Ishikawa (cell line): Measurements from ENCODE around the gene BRWD1.

Source experiments
- CEBPB ChIP-seq: IDR thresholded peaks from 2 replicates; pipeline ENCODE4 v1.6.1; 2012
- CREB1 ChIP-seq: IDR thresholded peaks from 2 replicates; pipeline ENCODE4 v1.6.1; 2012; ENCODE audit warnings: low read depth
- EGR1 ChIP-seq: IDR thresholded peaks from 2 replicates; pipeline ENCODE4 v1.6.1; 2012
- EP300 ChIP-seq: IDR thresholded peaks from 2 replicates; pipeline ENCODE4 v1.6.1; 2012; ENCODE audit warnings: borderline replicate concordance
- FOXM1 ChIP-seq: IDR thresholded peaks from 2 replicates; pipeline ENCODE4 v1.6.1; 2012; ENCODE audit warnings: low read depth, borderline replicate concordance
- MAX ChIP-seq: IDR thresholded peaks from 2 replicates; pipeline ENCODE4 v1.6.1; 2012
- NFIC ChIP-seq: IDR thresholded peaks from 2 replicates; pipeline ENCODE4 v1.6.1; 2012
- RAD21 ChIP-seq: IDR thresholded peaks from 2 replicates; pipeline ENCODE4 v1.6.1; 2012; ENCODE audit warnings: low read depth
- REST ChIP-seq: IDR thresholded peaks from 2 replicates; pipeline ENCODE4 v1.6.1; 2012; ENCODE audit warnings: low read depth, mild to moderate bottlenecking
- TAF1 ChIP-seq: IDR thresholded peaks from 2 replicates; pipeline ENCODE4 v1.6.1; 2012; ENCODE audit warnings: low read depth, mild to moderate bottlenecking
- TCF12 ChIP-seq: IDR thresholded peaks from 2 replicates; pipeline ENCODE4 v1.6.1; 2012; ENCODE audit warnings: low read depth
- TEAD4 ChIP-seq: IDR thresholded peaks from 2 replicates; pipeline ENCODE4 v1.6.1; 2012
- USF1 ChIP-seq: IDR thresholded peaks from 2 replicates; pipeline ENCODE4 v1.6.1; 2012
- YY1 ChIP-seq: IDR thresholded peaks from 2 replicates; pipeline ENCODE4 v1.6.1; 2012; ENCODE audit warnings: low read depth
- ZBTB7A ChIP-seq: IDR thresholded peaks from 2 replicates; pipeline ENCODE4 v1.6.1; 2012; ENCODE audit warnings: low read depth

BRWD1 gene

GRCh38 chr21:39181205-39181818, 132.1 kb downstream of the BRWD1 start:
- TF ChIP-seq TCF12, result no peak
- no peak for TF ChIP-seq ZBTB7A
- TF ChIP-seq CREB1, result no peak
- no peak for TF ChIP-seq RAD21
- TF ChIP-seq NFIC, result no peak
- TF ChIP-seq EP300, result no peak
- TF ChIP-seq YY1, result no peak
- TF ChIP-seq MAX, result no peak
- no peak for TF ChIP-seq TEAD4
- no peak for TF ChIP-seq CEBPB
- no peak for TF ChIP-seq TAF1
- TF ChIP-seq FOXM1, result no peak
- no peak for TF ChIP-seq REST
- no peak for TF ChIP-seq EGR1
- TF ChIP-seq USF1, result no peak

GRCh38 chr21:39180429-39181019, 132.9 kb downstream of the BRWD1 start:
- TF ChIP-seq CEBPB (no peak), REST (no peak), TEAD4 (no peak), FOXM1 (no peak), EP300 (no peak), RAD21 (no peak), CREB1 (no peak), TAF1 (no peak), TCF12 (no peak), USF1 (no peak), MAX (no peak), ZBTB7A (no peak), EGR1 (no peak), NFIC (no peak), YY1 (no peak)

- TF ChIP-seq EGR1 (no peak), TEAD4 (no peak)
Observed at GRCh38 chr21:39178421-39178820, 135.0 kb downstream of the BRWD1 start.

- TF ChIP-seq CREB1, result no peak
- no peak for TF ChIP-seq RAD21
- no peak for TF ChIP-seq REST
- TF ChIP-seq NFIC, result no peak
- TF ChIP-seq TAF1, result no peak
- TF ChIP-seq MAX, result no peak
- TF ChIP-seq CEBPB, result no peak
Observed at GRCh38 chr21:39176271-39176709, 137.1 kb downstream of the BRWD1 start.

GRCh38 chr21:39175665-39176064, 137.8 kb downstream of the BRWD1 start:
- TF ChIP-seq REST (no peak), USF1 (no peak), TAF1 (no peak), ZBTB7A (no peak)
